Measurements from ENCODE around the gene SMNDC1.
"Not testable (repeated sequence)": the region's sequence is repeated elsewhere in the genome, so short reads cannot be mapped to it uniquely, and the experiment has no call there.

The SMNDC1 gene

DNA sequence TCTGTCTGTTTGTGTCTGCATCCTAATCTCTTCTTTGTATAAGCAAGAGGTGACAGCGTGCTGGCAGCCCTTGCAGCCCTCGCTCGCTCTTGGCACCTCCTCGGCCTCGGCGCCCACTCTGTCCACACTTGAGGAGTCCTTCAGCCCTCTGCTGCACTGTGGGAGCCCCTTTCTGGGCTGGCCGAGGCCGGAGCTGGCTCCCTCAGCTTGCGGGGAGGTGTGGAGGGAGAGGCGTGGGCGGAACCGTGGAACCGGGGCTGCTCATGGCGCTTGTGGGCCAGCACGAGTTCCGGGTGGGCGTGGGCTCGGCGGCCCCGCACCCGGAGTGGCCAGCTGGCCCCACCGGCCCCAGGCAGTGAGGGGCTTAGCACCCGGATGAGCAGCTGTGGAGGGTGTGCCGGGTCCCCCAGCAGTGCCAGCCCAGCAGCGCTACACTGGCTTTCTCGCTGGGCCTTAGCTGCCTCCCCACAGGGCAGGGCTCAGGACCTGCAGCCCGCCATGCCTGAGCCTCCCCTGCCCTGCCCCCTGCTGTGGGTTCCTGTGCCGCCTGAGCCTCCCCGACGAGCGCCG lies 26.6 kb upstream of the SMNDC1 start:
- DNase-seq (ENCODE audit: low read depth, low spot score); H3K4me3 ChIP-seq (ENCODE audit: low read length): not testable (repeated sequence)

DNA sequence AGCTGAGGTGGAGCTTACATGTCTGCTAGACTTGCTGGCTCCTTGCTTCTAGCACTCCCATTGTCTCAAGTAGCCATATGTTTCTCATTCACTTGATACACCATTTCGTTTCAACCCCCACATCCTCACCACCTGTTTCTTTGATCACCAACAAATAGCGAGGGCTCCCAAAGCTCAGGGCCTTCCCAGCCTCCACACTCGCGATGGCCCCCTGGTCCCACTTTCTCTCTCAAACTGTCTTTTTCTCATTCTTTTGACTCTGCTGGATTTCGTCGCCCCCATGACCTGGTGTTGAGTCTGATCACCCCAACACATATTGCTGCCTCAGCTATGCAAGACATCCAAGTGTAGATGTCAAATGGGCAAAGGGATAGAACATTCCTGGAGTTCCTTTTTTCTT lies 26.0 kb upstream of the SMNDC1 start:
- DNase-seq (ENCODE audit: low read depth, low spot score): no peak
- H3K4me3 ChIP-seq (ENCODE audit: low read length): no peak overlapping the region

DNA sequence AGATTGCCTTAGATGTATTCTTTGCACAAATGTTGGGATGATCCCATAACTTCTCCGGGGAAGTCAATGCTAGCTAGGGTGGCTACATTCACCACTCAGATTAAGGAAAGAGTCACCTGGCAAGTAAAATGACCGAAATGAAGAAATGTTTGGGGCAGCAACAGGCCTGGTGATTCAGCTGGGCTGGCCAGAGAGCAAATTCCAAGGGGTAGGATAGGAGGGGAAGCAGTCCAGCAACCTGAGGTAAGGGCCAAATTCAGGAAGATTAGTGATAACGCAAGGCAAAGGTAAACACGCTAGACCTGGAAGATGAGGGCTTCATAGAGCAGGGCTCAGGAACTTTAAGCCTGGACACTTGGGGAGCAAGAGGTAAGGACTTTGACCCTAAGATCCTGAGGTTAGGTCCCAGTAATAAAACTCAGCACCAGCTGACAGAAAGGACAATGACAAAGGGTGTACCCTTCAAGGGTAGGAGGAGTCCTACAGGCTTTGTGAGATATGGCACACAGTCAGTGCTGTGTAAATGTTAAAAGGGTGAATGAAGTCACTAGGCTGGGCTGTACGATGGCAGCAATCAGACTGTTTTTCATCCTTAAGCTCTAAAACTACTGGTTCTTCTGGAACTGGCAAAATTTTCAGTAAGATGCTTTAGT lies 22.7 kb upstream of the SMNDC1 start:
- H3K4me3 ChIP-seq (ENCODE audit: low read length): no peak overlapping the region
- no peak for DNase-seq (ENCODE audit: low read depth, low spot score)

DNA sequence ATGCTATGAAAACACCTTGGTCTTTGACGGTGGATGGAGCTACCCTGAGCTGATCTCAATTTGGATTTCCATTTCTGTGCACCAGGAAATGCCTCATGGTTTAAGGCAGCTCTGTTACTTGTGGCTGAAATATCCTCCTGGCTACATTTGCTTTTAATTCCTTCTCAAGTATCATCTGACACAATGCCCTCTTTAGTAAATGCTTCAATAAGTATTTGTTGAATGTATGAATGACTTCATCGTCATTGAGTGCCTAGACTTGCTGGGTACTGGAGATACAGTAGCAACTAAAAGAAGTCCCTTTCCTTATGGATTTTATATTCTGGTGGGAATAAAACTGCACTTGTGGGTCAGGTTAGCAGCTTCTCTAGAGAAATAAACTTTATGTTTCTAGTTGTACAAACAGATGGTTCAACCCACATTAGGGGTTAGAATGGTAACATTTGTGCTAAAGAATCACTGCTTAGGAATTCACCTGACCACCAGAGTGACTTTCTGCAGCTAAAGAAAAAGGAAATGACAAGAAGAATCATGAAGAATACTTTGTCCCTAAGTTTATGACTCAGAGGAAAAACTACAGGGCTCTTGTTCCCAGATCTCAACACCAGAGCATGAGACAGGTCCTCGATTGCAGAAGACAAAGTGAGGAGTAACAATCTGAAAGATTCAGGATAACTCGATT lies 21.8 kb upstream of the SMNDC1 start:
- H3K4me3 ChIP-seq (ENCODE audit: low read length): no peak overlapping the region
- no peak for DNase-seq (ENCODE audit: low read depth, low spot score)

DNA sequence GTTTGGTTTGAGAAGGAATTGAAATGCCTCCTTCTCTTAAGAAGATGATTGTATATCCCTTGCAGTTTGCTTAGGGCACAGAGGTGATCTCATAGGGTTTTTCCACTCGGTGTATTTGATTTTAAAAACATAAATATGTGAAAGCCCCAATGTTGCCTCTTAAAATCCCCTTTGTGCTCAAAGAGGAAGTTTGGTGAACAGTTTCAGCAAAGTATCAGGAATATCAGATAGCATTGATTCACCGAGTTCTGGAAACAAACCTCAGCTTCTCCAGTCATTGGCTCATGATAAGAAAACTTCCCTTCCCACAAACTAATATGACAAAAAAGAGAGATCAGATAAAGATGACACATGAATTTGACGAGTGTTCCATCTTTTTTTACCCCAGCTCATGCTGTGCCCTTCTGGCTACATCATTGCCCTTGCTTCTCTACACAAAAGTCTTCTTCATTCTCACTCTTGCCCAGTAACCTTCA lies 20.1 kb upstream of the SMNDC1 start:
- no peak for DNase-seq (ENCODE audit: low read depth, low spot score)
- no peak overlapping the region for H3K4me3 ChIP-seq (ENCODE audit: low read length)

DNA sequence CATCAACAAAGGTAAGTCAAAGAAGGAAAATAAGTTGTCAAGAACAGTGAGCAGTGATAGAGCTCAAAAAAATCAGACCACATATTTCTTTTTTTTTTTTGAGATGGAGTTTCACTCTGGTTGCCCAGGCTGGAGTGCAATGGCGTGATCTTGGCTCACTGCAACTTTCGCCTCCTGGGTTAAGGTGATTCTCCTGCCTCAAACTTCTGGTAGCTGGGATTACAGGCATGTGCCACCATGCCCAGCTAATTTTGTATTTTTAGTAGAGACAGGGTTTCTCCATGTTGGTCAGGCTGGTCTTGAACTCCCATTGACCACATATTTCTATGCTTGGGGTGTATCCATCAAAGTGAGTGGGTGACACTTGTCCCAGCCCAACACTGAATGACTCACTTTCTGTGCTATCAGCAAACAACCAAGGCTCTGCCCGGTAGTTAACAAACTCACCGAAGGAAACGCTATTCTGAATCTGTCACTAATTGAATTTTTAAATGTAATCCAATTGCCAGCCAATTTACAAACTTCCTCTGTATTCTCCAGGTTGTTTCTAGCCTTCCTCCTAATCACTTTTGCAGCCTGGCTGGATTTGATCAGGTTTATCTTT lies 19.6 kb upstream of the SMNDC1 start:
- DNase-seq (ENCODE audit: low read depth, low spot score): no peak
- H3K4me3 ChIP-seq (ENCODE audit: low read length): no peak overlapping the region

DNA sequence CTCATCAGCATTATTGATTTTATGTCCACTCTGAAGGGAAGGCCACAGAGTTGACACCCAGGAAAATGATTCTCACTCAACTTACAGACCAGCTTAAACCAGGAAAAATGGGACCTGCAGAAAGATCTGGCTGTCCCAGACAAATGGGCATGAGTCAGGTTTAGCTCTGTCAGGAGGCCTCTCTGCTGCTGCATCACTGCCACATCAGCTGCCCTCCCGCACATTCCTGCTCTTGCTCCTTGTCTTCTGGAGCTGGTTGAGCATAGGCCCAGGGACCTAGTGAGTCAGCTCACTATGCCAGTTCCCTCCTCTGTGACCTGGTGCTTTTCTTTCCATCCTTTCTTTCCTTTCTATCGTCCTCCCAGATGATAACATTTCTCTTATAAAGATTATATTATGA lies 18.8 kb upstream of the SMNDC1 start:
- DNase-seq (ENCODE audit: low read depth, low spot score): no peak
- no peak overlapping the region for H3K4me3 ChIP-seq (ENCODE audit: low read length)

DNA sequence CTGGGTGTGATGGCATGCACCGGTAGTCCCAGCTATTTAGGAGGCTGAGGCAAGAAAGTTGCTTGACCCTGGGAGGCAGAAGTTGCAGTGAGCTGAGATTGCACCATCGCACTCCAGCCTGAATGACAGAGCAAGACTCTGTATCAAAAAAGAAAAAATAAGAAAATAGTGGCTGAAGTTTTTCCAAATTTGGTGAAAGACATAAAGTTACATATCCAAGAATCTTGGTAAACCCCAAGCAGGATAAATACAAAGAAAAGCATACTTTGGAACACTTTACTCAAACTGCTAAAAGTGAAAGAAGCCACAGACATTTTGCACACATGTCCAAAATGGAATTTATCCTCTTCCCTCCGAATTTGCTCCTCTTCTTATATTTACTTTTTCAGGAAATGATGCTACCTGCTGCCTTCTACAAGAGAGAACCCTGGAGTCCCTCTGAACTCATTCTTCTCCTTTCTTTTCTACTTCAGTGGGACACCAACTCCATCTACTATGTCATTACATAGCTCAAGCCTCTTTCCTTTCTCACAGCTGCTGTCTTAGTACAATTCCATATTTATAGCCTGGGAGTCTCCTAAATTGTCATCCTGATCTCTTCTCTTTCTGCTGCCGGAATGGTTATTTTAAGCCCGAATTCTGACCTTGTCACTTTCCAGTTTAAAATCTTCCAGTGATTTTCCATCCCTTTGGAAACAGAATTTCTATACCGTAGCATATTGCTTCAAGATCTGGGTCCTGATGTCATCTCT lies 17.3 kb upstream of the SMNDC1 start:
- no peak overlapping the region for H3K4me3 ChIP-seq (ENCODE audit: low read length)

DNA sequence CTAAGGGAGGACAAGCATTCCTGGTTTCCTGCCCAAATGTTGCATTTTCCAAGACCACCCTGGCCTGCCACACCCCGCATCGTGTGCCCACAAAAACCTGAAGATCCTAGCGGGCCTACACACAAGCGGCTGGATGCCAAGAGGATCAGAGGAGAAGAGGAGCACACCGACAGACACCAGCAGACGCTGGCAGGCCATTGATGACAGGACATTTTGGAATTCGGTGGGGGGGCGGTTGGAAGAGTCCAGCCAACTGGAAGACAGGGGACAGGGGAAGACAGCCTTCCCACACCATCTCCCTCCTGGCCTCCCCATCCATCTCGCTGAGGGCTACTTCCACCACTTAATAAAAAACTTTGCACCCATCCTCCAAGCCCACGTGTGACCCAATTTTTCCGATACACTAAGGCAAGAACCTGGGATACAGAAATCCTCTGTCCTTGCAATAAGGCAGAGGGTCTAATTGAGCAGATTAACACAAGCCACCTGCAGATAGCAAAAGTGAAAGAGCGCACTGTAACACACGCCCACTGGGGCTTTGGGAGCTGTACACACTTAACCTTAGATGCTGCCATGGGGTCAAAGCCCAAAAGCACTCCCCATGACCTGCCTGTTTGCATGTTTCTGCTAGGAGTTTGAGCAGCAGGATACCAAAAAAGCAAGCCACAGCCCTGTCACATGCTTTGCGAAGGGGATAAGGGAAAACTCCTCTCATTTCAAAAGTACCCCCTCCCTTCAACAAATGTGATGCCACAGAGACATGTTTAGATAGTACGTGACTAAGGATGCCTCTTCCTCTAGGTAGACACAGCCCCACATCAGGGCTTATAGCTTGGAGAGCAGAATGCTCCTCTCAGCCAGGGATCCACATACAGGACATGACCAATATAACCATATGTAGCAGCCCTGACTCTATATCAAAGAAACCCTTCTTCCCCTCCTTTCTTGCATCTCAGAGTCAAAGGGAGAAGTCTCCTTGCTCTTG lies 13.4 kb upstream of the SMNDC1 start:
- DNase-seq (ENCODE audit: low read depth, low spot score): no peak
- no peak overlapping the region for H3K4me3 ChIP-seq (ENCODE audit: low read length)

More for the DNA sequence above, 17.3 kb upstream of the SMNDC1 start:
- DNase-seq (ENCODE audit: low read depth, low spot score): no peak

DNA sequence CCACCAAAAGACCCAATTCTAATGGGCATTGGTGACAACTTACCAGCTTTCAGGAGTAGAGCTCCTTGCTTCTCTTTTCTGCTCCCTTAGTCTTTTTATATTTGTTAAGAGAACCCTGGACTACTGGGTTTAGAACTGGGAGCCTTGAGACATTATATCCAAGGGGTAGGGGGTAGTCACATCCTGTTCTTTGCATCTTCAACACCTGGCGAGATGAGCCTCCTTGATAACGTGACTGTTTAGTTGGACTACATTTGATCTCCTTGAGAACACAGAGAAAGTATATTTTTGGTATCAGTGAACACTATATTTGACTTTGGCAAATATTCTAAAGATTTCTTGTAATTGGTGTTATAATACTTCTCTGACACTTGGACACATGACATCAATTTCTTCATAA lies 9.0 kb upstream of the SMNDC1 start:
- DNase-seq (ENCODE audit: low read depth, low spot score): peak; percentile 56
- no peak overlapping the region for H3K4me3 ChIP-seq (ENCODE audit: low read length)

DNA sequence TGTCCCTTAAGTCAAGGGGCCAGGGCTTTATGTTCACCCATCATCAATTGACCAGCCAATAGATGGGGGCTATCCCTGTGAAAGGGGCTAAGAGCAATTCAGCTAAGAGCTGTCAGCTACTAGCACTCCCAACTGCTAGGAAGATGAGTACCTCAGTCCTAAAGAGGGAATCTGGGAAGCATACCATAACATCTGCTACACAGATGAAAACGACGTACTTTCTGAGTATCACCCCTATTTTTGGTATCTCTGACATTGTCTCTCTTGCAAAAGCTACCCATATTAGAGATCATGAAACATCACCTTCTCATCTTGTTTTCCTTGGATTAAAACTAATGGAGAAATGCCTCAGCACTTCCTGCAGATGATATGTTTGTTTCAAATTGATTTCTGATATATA lies 7.5 kb upstream of the SMNDC1 start:
- no peak for DNase-seq (ENCODE audit: low read depth, low spot score)
- no peak overlapping the region for H3K4me3 ChIP-seq (ENCODE audit: low read length)

DNA sequence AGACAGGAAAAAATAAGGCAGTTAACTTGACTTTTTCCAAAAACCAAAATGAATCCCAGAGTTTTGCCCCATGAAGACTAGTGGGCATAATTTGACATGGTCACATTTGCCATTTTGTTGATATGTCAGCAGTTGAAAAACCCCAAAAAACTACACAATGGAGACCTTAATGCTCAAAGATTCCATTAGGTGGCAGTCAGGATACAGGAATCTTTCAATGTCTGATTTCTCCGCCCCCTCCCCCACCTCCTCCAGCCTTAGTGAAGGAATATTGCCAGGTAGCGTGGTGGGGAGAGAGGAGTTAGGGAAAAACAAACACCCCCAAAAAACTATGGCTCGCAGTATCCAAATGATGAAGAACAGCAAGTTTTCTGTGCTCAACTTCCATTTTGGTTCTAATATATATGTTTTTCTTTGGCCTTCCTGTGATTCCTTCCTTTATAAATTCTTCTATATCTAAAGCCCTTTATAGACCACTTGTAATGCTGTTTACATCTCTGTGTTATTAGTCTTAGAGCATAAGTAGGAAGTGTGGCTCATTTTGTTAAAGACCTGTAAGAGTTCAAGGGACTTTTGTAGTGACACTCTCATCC lies 6.7 kb upstream of the SMNDC1 start:
- no peak overlapping the region for H3K4me3 ChIP-seq (ENCODE audit: low read length)
- peak; percentile 65 for DNase-seq (ENCODE audit: low read depth, low spot score)

DNA sequence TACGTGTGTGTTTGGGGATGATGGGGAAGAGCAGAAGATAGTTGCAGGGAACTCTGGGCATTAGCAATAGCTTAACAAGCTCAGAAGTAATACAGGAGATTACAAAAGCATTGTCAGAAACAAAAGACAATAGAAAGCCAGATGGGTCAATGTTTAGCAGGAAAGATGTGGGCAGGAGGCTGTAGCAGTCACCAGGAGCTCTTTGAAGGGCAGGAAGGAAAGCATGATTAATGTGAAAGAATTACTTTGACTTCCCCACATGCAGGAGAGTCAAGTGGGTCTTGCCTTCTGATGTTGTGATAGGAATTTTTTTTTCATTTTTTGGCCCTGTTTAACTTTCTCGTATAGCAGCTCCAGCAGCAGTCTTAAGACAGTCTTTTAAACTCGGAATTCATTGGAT lies 6.0 kb upstream of the SMNDC1 start:
- H3K4me3 ChIP-seq (ENCODE audit: low read length): no peak overlapping the region
- no peak for DNase-seq (ENCODE audit: low read depth, low spot score)

DNA sequence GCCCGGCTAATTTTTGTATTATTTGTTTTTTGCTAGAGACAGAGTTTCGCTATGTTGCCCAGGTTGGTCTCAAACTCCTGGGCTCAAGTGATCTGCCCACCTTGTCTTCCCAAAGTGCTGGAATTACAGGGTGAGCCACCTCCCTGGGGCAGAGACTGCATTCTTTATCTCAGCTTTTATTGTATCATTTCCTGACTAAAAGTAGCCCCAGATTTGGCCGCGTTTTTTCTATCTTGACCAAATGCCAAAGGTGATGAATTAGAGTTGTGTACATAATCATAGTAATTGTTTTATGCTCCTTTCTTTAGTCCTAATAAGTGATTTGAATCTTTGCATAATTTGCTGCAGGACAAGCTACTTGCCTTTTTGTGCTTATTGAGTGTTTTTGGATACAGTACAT lies 3.1 kb upstream of the SMNDC1 start:
- H3K4me3 ChIP-seq (ENCODE audit: low read length): no peak overlapping the region
- DNase-seq (ENCODE audit: low read depth, low spot score): no peak

DNA sequence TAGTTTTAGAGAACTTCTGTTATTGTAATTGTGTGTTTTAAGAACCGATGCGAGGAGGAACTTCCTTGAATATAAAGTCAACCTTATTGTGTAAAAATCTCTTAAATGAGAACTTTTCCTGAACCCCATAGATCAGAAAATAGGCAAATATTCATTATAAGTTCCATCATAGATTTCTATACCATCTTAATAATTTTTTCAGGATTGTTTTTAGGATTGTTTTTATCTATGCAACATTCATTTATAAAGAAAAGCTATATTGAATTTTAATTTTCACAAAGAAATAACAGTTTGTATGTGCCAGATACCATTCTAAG lies 1.7 kb upstream of the SMNDC1 start:
- H3K4me3 ChIP-seq (ENCODE audit: low read length): no peak overlapping the region
- no peak for DNase-seq (ENCODE audit: low read depth, low spot score)

DNA sequence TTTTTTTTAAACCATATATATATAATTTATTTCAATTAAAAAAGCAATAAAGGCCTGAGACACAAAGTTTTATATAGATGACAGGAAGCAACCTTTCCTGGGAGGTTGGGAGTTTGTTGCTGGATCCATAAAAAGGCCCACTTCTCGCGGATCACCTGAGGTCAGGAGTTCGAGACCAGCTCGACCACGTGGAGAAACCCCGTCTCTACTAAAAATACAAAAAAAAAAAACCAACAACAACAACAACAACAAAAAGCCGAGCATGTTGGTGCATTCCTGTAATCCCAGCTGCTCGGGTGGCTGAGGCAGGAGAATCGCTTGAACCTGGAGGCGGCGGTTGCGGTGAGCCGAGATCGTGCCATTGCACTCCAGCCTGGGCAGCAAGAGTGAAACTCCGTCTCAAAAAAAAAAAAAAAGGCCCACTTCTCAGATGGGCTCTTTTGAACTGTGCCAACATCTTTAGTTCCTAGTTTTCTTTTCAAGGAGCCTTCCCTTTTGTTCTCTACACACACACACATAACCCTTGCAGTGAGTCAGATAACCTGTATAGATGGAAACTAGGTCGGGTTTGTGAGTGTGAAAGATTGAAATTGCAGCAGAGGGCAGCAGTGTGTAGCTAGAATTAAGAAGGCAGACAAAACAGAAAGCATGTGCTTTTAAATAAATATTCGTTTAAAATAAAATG lies 1.2 kb upstream of the SMNDC1 start:
- H3K4me3 ChIP-seq (ENCODE audit: low read length): peak overlapping the region; percentile 72
- DNase-seq (ENCODE audit: low read depth, low spot score): peak; percentile 82

DNA sequence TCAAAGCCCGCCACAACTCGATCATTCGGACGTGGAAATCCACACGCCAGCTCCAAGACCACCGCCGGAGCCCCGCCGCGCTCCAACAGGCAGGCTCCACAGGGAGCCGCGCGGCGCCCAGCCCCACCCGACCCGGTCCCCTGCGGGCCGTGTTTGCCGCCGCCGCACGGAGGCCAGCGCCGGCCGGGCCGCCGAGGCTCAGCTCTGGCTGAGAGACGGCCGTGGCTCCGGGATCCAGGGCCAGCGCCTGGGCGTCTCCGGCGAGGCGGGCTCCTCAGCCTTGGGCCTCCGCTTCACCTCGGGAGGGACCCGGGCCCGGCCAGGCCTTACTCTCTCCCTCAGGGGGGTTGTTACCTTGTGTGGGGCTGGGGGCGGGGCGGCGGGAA lies 333 bp downstream of the SMNDC1 start:
- H3K4me3 ChIP-seq (ENCODE audit: low read length): peak overlapping the region; percentile 72
- DNase-seq (ENCODE audit: low read depth, low spot score): no peak

DNA sequence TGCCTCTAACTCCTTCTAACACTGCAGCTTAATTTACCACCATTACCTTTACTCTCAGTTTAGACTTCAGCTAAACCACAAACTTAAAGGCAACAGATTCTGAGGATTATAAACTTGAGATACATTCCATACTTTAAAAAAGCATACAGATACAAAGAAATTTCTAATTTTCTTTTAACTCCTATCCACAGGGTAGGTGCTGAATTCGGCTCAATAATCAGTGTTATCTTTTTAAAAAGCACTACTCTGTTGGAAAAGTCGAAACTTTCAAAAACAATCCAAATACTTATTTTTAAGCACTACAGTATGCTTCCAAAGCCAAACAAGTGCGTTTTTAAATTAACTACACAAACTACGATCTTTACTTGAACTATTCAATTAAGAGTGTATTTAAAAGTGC lies 1.0 kb downstream of the SMNDC1 start:
- H3K4me3 ChIP-seq (ENCODE audit: low read length): peak overlapping the region; percentile 72
- no peak for DNase-seq (ENCODE audit: low read depth, low spot score)

Measured in Jurkat, Clone E6-1 (cell line).